Thyroid gland (tissue), 4 donors: ENCODE measurements around the gene WDR37.

Source experiments
- POLR2A ChIP-seq, 2 donors: fragments of 450-650 bp; IDR thresholded peaks; one replicate each; pipeline ENCODE4 v1.6.1; 2017; ENCODE audit warnings: antibody characterized with exemption in 2 of 2, mild to moderate bottlenecking in 2 of 2, moderate library complexity in 1 of 2
- TF ChIP-seq, protein P1 (sequence below), 6 experiments: fragments of 200-600 bp in 3 of 6; fragments of 450-650 bp in 3 of 6; sonication (generic) in 3 of 6; IDR thresholded peaks; one replicate each; pipeline ENCODE4 v1.5.1; 2016 to 2019; ENCODE audit warnings: antibody characterized with exemption in 6 of 6, mild to moderate bottlenecking in 2 of 6, inconsistent platforms in 1 of 6, moderate library complexity in 1 of 6

DNA sequence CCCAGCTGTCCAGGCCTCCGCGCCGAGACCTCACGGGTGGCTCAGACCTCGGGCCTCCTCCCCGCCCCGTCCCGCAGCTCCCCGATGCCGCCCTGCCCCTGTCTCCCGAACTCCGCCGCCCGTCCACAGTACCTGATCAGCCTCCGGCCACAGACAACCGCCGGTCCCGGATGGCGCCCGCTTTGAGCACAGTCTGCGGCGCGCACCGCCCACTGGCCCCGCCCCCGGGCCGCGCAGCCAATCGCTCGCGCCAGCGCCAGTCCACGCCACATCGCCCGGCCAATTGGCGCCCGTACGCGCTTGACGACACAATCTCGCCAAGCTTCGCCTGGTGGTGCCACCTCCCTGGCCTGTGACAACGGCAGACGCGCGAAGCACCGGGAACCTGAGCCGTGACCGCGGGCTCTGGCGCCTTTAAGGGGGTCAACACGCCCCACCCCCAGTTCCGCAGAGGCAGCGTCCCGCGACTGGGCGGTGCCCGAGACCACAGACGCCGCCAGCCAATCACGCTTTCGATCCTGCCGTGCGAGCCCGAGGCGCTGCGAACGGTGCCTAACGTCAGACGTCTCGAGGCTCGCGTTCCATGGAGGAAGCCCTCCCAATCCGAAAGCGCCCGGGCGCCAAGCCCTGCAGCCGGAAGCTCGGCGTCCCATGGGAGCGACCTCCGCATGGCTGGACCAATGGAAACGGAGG lies 7.3 kb upstream of the WDR37 start, which contains the start of gene IDI1:
- TF ChIP-seq POLR2A (IDR thresholded peaks at IDR 0.05): peak; percentile 11 to 98
- TF ChIP-seq, protein P1, sequence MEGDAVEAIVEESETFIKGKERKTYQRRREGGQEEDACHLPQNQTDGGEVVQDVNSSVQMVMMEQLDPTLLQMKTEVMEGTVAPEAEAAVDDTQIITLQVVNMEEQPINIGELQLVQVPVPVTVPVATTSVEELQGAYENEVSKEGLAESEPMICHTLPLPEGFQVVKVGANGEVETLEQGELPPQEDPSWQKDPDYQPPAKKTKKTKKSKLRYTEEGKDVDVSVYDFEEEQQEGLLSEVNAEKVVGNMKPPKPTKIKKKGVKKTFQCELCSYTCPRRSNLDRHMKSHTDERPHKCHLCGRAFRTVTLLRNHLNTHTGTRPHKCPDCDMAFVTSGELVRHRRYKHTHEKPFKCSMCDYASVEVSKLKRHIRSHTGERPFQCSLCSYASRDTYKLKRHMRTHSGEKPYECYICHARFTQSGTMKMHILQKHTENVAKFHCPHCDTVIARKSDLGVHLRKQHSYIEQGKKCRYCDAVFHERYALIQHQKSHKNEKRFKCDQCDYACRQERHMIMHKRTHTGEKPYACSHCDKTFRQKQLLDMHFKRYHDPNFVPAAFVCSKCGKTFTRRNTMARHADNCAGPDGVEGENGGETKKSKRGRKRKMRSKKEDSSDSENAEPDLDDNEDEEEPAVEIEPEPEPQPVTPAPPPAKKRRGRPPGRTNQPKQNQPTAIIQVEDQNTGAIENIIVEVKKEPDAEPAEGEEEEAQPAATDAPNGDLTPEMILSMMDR (IDR thresholded peaks at IDR 0.05): peak in 1 of 6 experiments; percentile 2
